K562 (cell line): ENCODE data around the gene PBX1. TPM values are rescaled to one million over a fixed set of nuclear protein-coding genes. Genes with fewer than 3 reads are reported as not detected.

Experiments
- ATAC-seq: fragments of 200-7000 bp; cut with Tn5 transposase; 3 replicates; pipeline ENCODE4 v1.9.1; 2020; ENCODE audit warnings: moderate library complexity
- BruUV-seq: library from RNA; stranded (reverse); fragments of 400-500 nt; replicated peaks from 2 replicates; lab custom pipeline; 2021; lab: Mats Ljungman, UMichigan
- CTCF ChIA-PET: fragments of 300-600 bp; formaldehyde crosslinking; extraction: SDS; loops from one replicate; lab custom pipeline; 2021; ENCODE audit warnings: low intra/inter-chr PET ratio; lab: Yijun Ruan, JAX
- POLR2A ChIA-PET: fragments of 300-600, 350-650 bp; sonication (Branson Sonifier 250); formaldehyde crosslinking; extraction: SDS; loops from one replicate; lab custom pipeline; 2021; ENCODE audit warnings: antibody characterized with exemption, inconsistent platforms; lab: Yijun Ruan, JAX
- DNase-seq, 4 experiments: peaks; one replicate each; pipeline versions ENCODE4 v3.0.0 to v3.0.0-alpha.2; 2011 to 2018; ENCODE audit warnings: low spot score in 3 of 4, mixed read lengths in 3 of 4; ENCODE audit errors: extremely low read depth in 1 of 4
- FAIRE-seq: peaks from 2 replicates; lab custom pipeline; 2011; peaks lifted over from hg19 to GRCh38; lab: Jason Lieb, UNC
- H2AFZ ChIP-seq: 2 replicates; pipeline ENCODE4 v1.6.0; 2011; ENCODE audit warnings: low read depth, low read length, control low read depth, inconsistent platforms
- H3K27ac ChIP-seq: fragments of 200-600 bp; 3 replicates; pipeline ENCODE4 v1.8.0; 2011; ENCODE audit warnings: low read depth, mild to moderate bottlenecking, control low read depth, inconsistent platforms, low read length, moderate library complexity, mixed read lengths; ENCODE audit errors: extremely low read depth
- H3K27me3 ChIP-seq, 2 experiments: fragments of 300-600 bp in 1 of 2; 2 replicates in 1 of 2; 3 replicates in 1 of 2; pipeline versions ENCODE4 v1.6.0 to v1.8.0; 2011; ENCODE audit warnings: inconsistent platforms in 2 of 2, low read length in 2 of 2, mild to moderate bottlenecking in 1 of 2, mixed read lengths in 1 of 2, moderate library complexity in 1 of 2; ENCODE audit not compliant: control insufficient read depth in 2 of 2, insufficient read depth in 2 of 2
- H3K36me3 ChIP-seq: fragments of 300-600 bp; 3 replicates; pipeline ENCODE4 v1.8.0; 2011; ENCODE audit warnings: mild to moderate bottlenecking, low read length, inconsistent platforms; ENCODE audit not compliant: control insufficient read depth, insufficient read depth
- H3K4me1 ChIP-seq, 2 experiments: fragments of 200-600 bp in 1 of 2; replicated peaks in 1 of 2; 2 replicates in 1 of 2; 3 replicates in 1 of 2; pipeline versions ENCODE4 v1.5.1 to v1.8.0; 2011; ENCODE audit warnings: inconsistent platforms in 2 of 2, low read length in 2 of 2, mild to moderate bottlenecking in 1 of 2, mixed read lengths in 1 of 2, moderate library complexity in 1 of 2; ENCODE audit not compliant: control insufficient read depth in 2 of 2, insufficient read depth in 2 of 2
- H3K4me2 ChIP-seq: 2 replicates; pipeline ENCODE4 v1.6.1; 2011; ENCODE audit warnings: low read length, control low read depth, inconsistent platforms, mixed read lengths; ENCODE audit not compliant: insufficient read depth
- H3K4me3 ChIP-seq: fragments of 200-600 bp; sonication (generic), shearing (Covaris generic); 2 replicates; pipeline ENCODE4 v1.5.1; 2016; ENCODE audit warnings: control low read depth, inconsistent platforms
- H3K79me2 ChIP-seq: fragments of 200-600 bp; 3 replicates; pipeline ENCODE4 v1.8.0; 2011; ENCODE audit warnings: low read length, inconsistent platforms; ENCODE audit not compliant: control insufficient read depth, insufficient read depth
- H3K9ac ChIP-seq, 2 experiments: 2 replicates each; pipeline versions ENCODE4 v1.6.0 to v1.6.1; 2011; ENCODE audit warnings: low read depth in 2 of 2, low read length in 2 of 2, control low read depth in 1 of 2, inconsistent platforms in 1 of 2, mild to moderate bottlenecking in 1 of 2, mixed read lengths in 1 of 2; ENCODE audit not compliant: insufficient read depth in 1 of 2
- H3K9me1 ChIP-seq: one replicate; pipeline ENCODE4 v1.6.0; 2011; ENCODE audit warnings: inconsistent platforms, mild to moderate bottlenecking, low read length, moderate library complexity; ENCODE audit not compliant: control insufficient read depth, insufficient read depth
- H3K9me3 ChIP-seq: replicated peaks from 2 replicates; pipeline ENCODE4 v1.5.1; 2011; ENCODE audit warnings: low read depth, low read length, inconsistent platforms; ENCODE audit not compliant: control insufficient read depth, insufficient read depth
- H4K20me1 ChIP-seq: replicated peaks from 2 replicates; pipeline ENCODE4 v1.6.1; 2011; ENCODE audit warnings: low read length, inconsistent platforms, mixed read lengths; ENCODE audit not compliant: control insufficient read depth, insufficient read depth
- CBX5 ChIP-seq: IDR thresholded peaks from 2 replicates; pipeline ENCODE4 v1.6.1; 2014; ENCODE audit warnings: low read depth, borderline replicate concordance
- FOXP1 ChIP-seq: sonication (generic); formaldehyde crosslinking; IDR thresholded peaks from 2 replicates; pipeline ENCODE4 v1.8.0; 2022; ENCODE audit warnings: mild to moderate bottlenecking, missing genetic modification reagents
- GABPA ChIP-seq: fragments of 200-800 bp; sonication (Bioruptor generic); conservative IDR thresholded peaks from 2 replicates; pipeline ENCODE4 v1.6.1; 2016; ENCODE audit warnings: low read depth, missing genetic modification characterization, missing compliant biosample characterization
- NFATC3 ChIP-seq: fragments of 450-650 bp; IDR thresholded peaks from 2 replicates; pipeline ENCODE4 v1.6.1; 2017; ENCODE audit warnings: mild to moderate bottlenecking
- NFE2 ChIP-seq: IDR thresholded peaks from 2 replicates; pipeline ENCODE4 v1.6.1; 2014; ENCODE audit warnings: antibody characterized with exemption, low read depth
- NR4A1 ChIP-seq, 2 experiments: fragments of 250-450 bp in 1 of 2; fragments of 450-650 bp in 1 of 2; sonication (Bioruptor Pico) in 1 of 2; IDR thresholded peaks; 2 replicates each; pipeline versions ENCODE4 v1.4.0 to v1.6.1; 2016 to 2020; ENCODE audit warnings: mild to moderate bottlenecking in 2 of 2, missing compliant biosample characterization in 1 of 2, missing genetic modification characterization in 1 of 2, moderate library complexity in 1 of 2
- PTTG1 ChIP-seq: fragments of 450-650 bp; IDR thresholded peaks from 2 replicates; pipeline ENCODE4 v1.6.1; 2016; ENCODE audit warnings: low read depth, mild to moderate bottlenecking, missing genetic modification characterization, missing compliant biosample characterization
- RFX5 ChIP-seq: IDR thresholded peaks from 2 replicates; pipeline ENCODE4 v1.6.1; 2011; ENCODE audit warnings: low read depth, mild to moderate bottlenecking, improper control_type of control experiment, low read length
- SPI1 ChIP-seq: IDR thresholded peaks from 2 replicates; pipeline ENCODE4 v1.6.1; 2011; ENCODE audit warnings: low read depth, low read length, control low read depth, borderline replicate concordance
- TBP ChIP-seq: optimal IDR thresholded peaks from 2 replicates; pipeline ENCODE3; 2011; ENCODE audit warnings: low read depth, low read length, improper control_type of control experiment
- ZNF121 ChIP-seq: sonication (generic); formaldehyde crosslinking; conservative IDR thresholded peaks from 2 replicates; pipeline ENCODE4 v1.8.0; 2022; ENCODE audit warnings: missing genetic modification reagents
- ZNF431 ChIP-seq: sonication (generic); formaldehyde crosslinking; IDR thresholded peaks from 2 replicates; pipeline ENCODE4 v1.8.0; 2022; ENCODE audit warnings: mild to moderate bottlenecking, missing genetic modification reagents
- WGBS: fragments of 100-300 bp; shearing (Covaris generic); methylation state at CpG from one replicate; pipeline ENCODE4 v1.1.6; 2016; ENCODE audit warnings: low coverage, mixed read lengths; ENCODE audit not compliant: insufficient coverage; ENCODE audit errors: missing lambda C conversion rate; 5-methylcytosine and 5-hydroxymethylcytosine counted together
- in situ Hi-C: fragments of 300-500 bp; cut with MboI; formaldehyde crosslinking; loops from 4 replicates; pipeline ENCODE4 v1.15.0; 2018; ENCODE audit warnings: inconsistent platforms, mixed read lengths
- intact Hi-C: fragments of 100-400 bp; cut with micrococcal nuclease; formaldehyde crosslinking; loops from 2 replicates; pipeline ENCODE4 v1.14.2; 2022
- polyA plus RNA-seq, 8 experiments: library from polyadenylated mRNA; depleted of rRNA in 4 of 8; stranded (reverse) in 5 of 8; unstranded in 3 of 8; fragments of >200 nt; fragmentation: Nextera tagmentation in 2 of 8; fragmentation: Illumina TruSeq in 1 of 8; extraction: Ambion mirVana in 2 of 8; extraction: Trizol in 1 of 8; gene quantifications; 2 replicates each; pipeline versions ENCODE4 v1.2.1 to v1.2.3, GENCODE V29; 2011 to 2014; ENCODE audit warnings: inconsistent platforms in 1 of 8, missing spikeins in 1 of 8
- total RNA-seq, 7 experiments: library from RNA; depleted of rRNA in 6 of 7; stranded (reverse); fragments of >200 nt in 6 of 7; fragmentation: Illumina TruSeq in 2 of 7; extraction: Trizol in 2 of 7; gene quantifications; 2 replicates each; pipeline versions ENCODE4 v1.2.1 to v1.2.3, GENCODE V29; 2011 to 2021; ENCODE audit warnings: low replicate concordance in 1 of 7
- TF ChIP-seq, protein P1 (sequence below): fragments of 450-650 bp; formaldehyde crosslinking; conservative IDR thresholded peaks from 2 replicates; pipeline ENCODE4 v1.4.0; 2022; ENCODE audit warnings: mild to moderate bottlenecking, missing genetic modification characterization

PBX1 gene
- total and polyA plus RNA-seq, 9 of the 15 experiments (the other 6 are each of a cell fraction or from before 2014, with no cell fraction given): 0.03 to 0.62 (median 0.17) TPM

DNA sequence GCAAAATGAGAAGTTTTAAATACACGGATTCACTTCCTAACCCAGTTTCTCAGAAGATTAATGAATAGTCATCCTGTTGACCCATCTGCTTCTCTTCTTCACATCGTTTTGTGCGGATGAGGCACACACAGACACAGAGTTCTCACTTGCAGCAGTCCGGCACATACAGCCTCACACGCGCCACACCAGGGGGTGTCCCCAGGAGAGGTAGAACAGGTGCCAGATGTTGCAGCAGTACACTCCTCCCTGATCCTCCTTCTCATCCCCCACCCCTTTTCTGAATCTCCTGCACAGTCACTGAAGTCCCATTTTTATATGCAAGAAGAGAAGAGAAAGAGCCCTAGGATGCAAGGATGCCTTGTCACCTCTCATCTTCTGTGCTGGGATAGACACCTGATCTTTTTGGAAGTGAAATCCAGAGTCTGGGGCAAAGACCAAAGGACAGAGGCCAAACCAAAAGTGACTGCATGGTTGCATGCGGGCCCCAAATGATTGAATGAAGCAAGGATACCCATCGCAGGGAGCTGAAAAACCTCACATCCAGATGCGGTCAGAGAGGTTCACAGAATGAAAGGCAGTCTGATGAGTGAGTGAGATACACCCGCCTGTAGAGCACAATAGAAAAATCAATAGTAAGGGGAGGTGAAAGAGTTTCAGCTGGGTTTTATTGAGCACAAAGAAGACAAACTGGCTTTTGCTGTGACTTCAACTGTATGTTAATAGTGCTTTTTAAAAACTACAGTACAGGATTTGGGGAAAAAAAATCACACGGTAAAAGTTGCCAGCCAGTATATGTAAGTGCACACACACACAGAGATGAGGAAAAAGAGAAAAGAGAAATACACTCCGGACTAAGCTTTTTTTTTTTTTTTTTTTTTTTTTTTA, 28.9 kb downstream of the PBX1 start:
- Histone ChIP-seq H3K9me1 (no peaks in the 10 kb centered on the region), H3K9ac (no peak overlapping the region), H3K4me1 (no peaks in the 10 kb centered on the region), H3K4me2 (no peak overlapping the region), H3K27me3 (peaks cover 0 to 5% of the 10 kb centered on the region in 2 experiments; a peak in 1 of 5 replicates), H3K36me3 (no peaks in the 10 kb centered on the region), H2AFZ (no peak overlapping the region), H3K4me3 (no peak overlapping the region), H3K27ac (no peak overlapping the region), H3K9me3 (no peaks in the 10 kb centered on the region), H4K20me1 (no peaks in the 10 kb centered on the region), H3K79me2 (no peaks in the 10 kb centered on the region)
- no peak for ATAC-seq
- no peak for DNase-seq
- TF ChIP-seq ZNF121 (CRISPR knock-in tag) (no peak), SPI1 (no peak), ZNF431 (CRISPR knock-in tag) (no peak), CBX5 (no peak), FOXP1 (CRISPR knock-in tag) (no peak), TBP (no peak), NFATC3 (no peak), PTTG1 (tag) (no peak), NFE2 (no peak), NR4A1 (CRISPR knock-in tag; IDR thresholded peaks at IDR 0.05) (no peak), NR4A1 (tag; IDR thresholded peaks at IDR 0.05) (no peak), GABPA (tag) (no peak), RFX5 (no peak)
- TF ChIP-seq, protein P1, sequence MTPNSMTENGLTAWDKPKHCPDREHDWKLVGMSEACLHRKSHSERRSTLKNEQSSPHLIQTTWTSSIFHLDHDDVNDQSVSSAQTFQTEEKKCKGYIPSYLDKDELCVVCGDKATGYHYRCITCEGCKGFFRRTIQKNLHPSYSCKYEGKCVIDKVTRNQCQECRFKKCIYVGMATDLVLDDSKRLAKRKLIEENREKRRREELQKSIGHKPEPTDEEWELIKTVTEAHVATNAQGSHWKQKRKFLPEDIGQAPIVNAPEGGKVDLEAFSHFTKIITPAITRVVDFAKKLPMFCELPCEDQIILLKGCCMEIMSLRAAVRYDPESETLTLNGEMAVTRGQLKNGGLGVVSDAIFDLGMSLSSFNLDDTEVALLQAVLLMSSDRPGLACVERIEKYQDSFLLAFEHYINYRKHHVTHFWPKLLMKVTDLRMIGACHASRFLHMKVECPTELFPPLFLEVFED: no peak
- BruUV-seq: no TSS peak
- POLR2A ChIA-PET: interaction anchor here (0.6 kb wide), 1 partner anchor 29 kb away, joined by 4 read pairs; no protein-coding TSS in a partner anchor
- CTCF ChIA-PET: no interaction called here
- FAIRE-seq: no peak
- 0% methylated on average over 12 of the region's 12 CpGs for WGBS
- intact Hi-C loops (no loop called here), in situ Hi-C loops (no loop called here)
